ENCODE results near the gene THUMPD3. TPM values are rescaled to one million over a fixed set of nuclear protein-coding genes. Genes with fewer than 3 reads are reported as not detected.
A peak's percentile ranks its signal among the peaks of the same experiment; 100 is the strongest.

THUMPD3 gene
- total RNA-seq, 1 donor from 2014 or later, result 27.4 TPM

GRCh38 chr3:9408546-9408945, 45.7 kb downstream of the THUMPD3 start:
- Mint-ChIP-seq H3K36me3 (ENCODE audit: low read depth, unreplicated experiment) (peaks cover 7% of the 10 kb centered on the region), H3K4me3 (ENCODE audit: unreplicated experiment) (no peak overlapping the region)

GRCh38 chr3:9409981-9410854, 47.4 kb downstream of the THUMPD3 start:
- Mint-ChIP-seq H3K27me3 (ENCODE audit: unreplicated experiment) (peaks cover 2% of the 10 kb centered on the region), H3K4me3 (ENCODE audit: unreplicated experiment) (peak overlapping the region; percentile 29), H3K36me3 (ENCODE audit: low read depth, unreplicated experiment) (peaks cover 7% of the 10 kb centered on the region), H3K4me1 (ENCODE audit: unreplicated experiment) (peaks cover 43% of the 10 kb centered on the region), H3K9me3 (ENCODE audit: unreplicated experiment) (no peaks in the 10 kb centered on the region), H3K27ac (ENCODE audit: unreplicated experiment) (peak overlapping the region; percentile 68)
- no peak for TF ChIP-seq CTCF (IDR thresholded peaks at IDR 0.05; ENCODE audit: unreplicated experiment)
- no peak for DNase-seq (ENCODE audit: low spot score)

More at GRCh38 chr3:9408546-9408945, 45.7 kb downstream of the THUMPD3 start:
- H3K27ac Mint-ChIP-seq (ENCODE audit: unreplicated experiment), result no peak overlapping the region
- no peaks in the 10 kb centered on the region for H3K27me3 Mint-ChIP-seq (ENCODE audit: unreplicated experiment)
- H3K4me1 Mint-ChIP-seq (ENCODE audit: unreplicated experiment), result peaks cover 44% of the 10 kb centered on the region
- TF ChIP-seq CTCF (IDR thresholded peaks at IDR 0.05; ENCODE audit: unreplicated experiment), result no peak
- DNase-seq (ENCODE audit: low spot score), result no peak
- no peaks in the 10 kb centered on the region for H3K9me3 Mint-ChIP-seq (ENCODE audit: unreplicated experiment)

GRCh38 chr3:9411302-9411701, 48.4 kb downstream of the THUMPD3 start:
- H3K9me3 Mint-ChIP-seq (ENCODE audit: unreplicated experiment), result no peaks in the 10 kb centered on the region
- no peak for TF ChIP-seq CTCF (IDR thresholded peaks at IDR 0.05; ENCODE audit: unreplicated experiment)
- DNase-seq (ENCODE audit: low spot score), result no peak
- peaks cover 2% of the 10 kb centered on the region for H3K27me3 Mint-ChIP-seq (ENCODE audit: unreplicated experiment)
- peaks cover 7% of the 10 kb centered on the region for H3K36me3 Mint-ChIP-seq (ENCODE audit: low read depth, unreplicated experiment)
- peaks cover 41% of the 10 kb centered on the region for H3K4me1 Mint-ChIP-seq (ENCODE audit: unreplicated experiment)
- no peak overlapping the region for H3K27ac Mint-ChIP-seq (ENCODE audit: unreplicated experiment)
- H3K4me3 Mint-ChIP-seq (ENCODE audit: unreplicated experiment), result no peak overlapping the region

GRCh38 chr3:9412293-9412692, 49.4 kb downstream of the THUMPD3 start:
- no peak for TF ChIP-seq CTCF (IDR thresholded peaks at IDR 0.05; ENCODE audit: unreplicated experiment)
- peak overlapping the region; percentile 80 for H3K27ac Mint-ChIP-seq (ENCODE audit: unreplicated experiment)
- peaks cover 2% of the 10 kb centered on the region for H3K27me3 Mint-ChIP-seq (ENCODE audit: unreplicated experiment)
- H3K9me3 Mint-ChIP-seq (ENCODE audit: unreplicated experiment), result no peaks in the 10 kb centered on the region
- no peak for DNase-seq (ENCODE audit: low spot score)
- H3K4me3 Mint-ChIP-seq (ENCODE audit: unreplicated experiment), result peak overlapping the region; percentile 15
- peaks cover 38% of the 10 kb centered on the region for H3K4me1 Mint-ChIP-seq (ENCODE audit: unreplicated experiment)
- H3K36me3 Mint-ChIP-seq (ENCODE audit: low read depth, unreplicated experiment), result peaks cover 7% of the 10 kb centered on the region

- peaks cover 2% of the 10 kb centered on the region for H3K27me3 Mint-ChIP-seq (ENCODE audit: unreplicated experiment)
- no peaks in the 10 kb centered on the region for H3K9me3 Mint-ChIP-seq (ENCODE audit: unreplicated experiment)
- TF ChIP-seq CTCF (IDR thresholded peaks at IDR 0.05; ENCODE audit: unreplicated experiment), result no peak
- H3K4me1 Mint-ChIP-seq (ENCODE audit: unreplicated experiment), result peaks cover 31% of the 10 kb centered on the region
- DNase-seq (ENCODE audit: low spot score), result no peak
- no peak overlapping the region for H3K27ac Mint-ChIP-seq (ENCODE audit: unreplicated experiment)
- H3K36me3 Mint-ChIP-seq (ENCODE audit: low read depth, unreplicated experiment), result peaks cover under 1% of the 10 kb centered on the region
- no peak overlapping the region for H3K4me3 Mint-ChIP-seq (ENCODE audit: unreplicated experiment)
These were observed 52.0 kb downstream of the THUMPD3 start for GRCh38 chr3:9414826-9415225.

All from endothelial cell (in vitro differentiated cells).